Upper lobe of left lung (tissue), 4 donors: Measurements from ENCODE around the gene BRCA2.

ENCODE experiments used
- POLR2A ChIP-seq, 4 donors: fragments of 450-650 bp; IDR thresholded peaks; one replicate each; pipeline ENCODE4 v1.5.1; 2016 to 2017; ENCODE audit warnings: antibody characterized with exemption in 4 of 4, mild to moderate bottlenecking in 2 of 4
- TF ChIP-seq, protein P1 (sequence below), 6 experiments: fragments of 450-650 bp in 4 of 6; fragments of 200-600 bp in 2 of 6; sonication (generic) in 2 of 6; IDR thresholded peaks; one replicate each; pipeline ENCODE4 v1.5.1; 2016 to 2019; ENCODE audit warnings: antibody characterized with exemption in 6 of 6

DNA sequence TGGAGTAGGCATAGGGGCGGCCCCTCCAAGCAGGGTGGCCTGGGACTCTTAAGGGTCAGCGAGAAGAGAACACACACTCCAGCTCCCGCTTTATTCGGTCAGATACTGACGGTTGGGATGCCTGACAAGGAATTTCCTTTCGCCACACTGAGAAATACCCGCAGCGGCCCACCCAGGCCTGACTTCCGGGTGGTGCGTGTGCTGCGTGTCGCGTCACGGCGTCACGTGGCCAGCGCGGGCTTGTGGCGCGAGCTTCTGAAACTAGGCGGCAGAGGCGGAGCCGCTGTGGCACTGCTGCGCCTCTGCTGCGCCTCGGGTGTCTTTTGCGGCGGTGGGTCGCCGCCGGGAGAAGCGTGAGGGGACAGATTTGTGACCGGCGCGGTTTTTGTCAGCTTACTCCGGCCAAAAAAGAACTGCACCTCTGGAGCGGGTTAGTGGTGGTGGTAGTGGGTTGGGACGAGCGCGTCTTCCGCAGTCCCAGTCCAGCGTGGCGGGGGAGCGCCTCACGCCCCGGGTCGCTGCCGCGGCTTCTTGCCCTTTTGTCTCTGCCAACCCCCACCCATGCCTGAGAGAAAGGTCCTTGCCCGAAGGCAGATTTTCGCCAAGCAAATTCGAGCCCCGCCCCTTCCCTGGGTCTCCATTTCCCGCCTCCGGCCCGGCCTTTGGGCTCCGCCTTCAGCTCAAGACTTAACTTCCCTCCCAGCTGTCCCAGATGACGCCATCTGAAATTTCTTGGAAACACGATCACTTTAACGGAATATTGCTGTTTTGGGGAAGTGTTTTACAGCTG lies at the start of gene BRCA2, which contains the start of gene ZAR1L:
- TF ChIP-seq, protein P1, sequence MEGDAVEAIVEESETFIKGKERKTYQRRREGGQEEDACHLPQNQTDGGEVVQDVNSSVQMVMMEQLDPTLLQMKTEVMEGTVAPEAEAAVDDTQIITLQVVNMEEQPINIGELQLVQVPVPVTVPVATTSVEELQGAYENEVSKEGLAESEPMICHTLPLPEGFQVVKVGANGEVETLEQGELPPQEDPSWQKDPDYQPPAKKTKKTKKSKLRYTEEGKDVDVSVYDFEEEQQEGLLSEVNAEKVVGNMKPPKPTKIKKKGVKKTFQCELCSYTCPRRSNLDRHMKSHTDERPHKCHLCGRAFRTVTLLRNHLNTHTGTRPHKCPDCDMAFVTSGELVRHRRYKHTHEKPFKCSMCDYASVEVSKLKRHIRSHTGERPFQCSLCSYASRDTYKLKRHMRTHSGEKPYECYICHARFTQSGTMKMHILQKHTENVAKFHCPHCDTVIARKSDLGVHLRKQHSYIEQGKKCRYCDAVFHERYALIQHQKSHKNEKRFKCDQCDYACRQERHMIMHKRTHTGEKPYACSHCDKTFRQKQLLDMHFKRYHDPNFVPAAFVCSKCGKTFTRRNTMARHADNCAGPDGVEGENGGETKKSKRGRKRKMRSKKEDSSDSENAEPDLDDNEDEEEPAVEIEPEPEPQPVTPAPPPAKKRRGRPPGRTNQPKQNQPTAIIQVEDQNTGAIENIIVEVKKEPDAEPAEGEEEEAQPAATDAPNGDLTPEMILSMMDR (IDR thresholded peaks at IDR 0.05): peak in 2 of 6 experiments; percentile 9 to 31
- peak in 3 of 4 donors; percentile 61 to 93 (median 75) for TF ChIP-seq POLR2A (IDR thresholded peaks at IDR 0.05)
